HG02610 (cell line): Measurements from ENCODE around the gene TBC1D16.

Experiments used
- ATAC-seq: cut with Tn5 transposase; IDR thresholded peaks from one replicate; pipeline ENCODE4 v1.9.1; 2021; ENCODE audit warnings: mild to moderate bottlenecking, moderate library complexity; ENCODE audit not compliant: unreplicated experiment

Gene TBC1D16

GRCh38 chr17:80026359-80027042, 9.2 kb downstream of the TBC1D16 start:
- ATAC-seq = no peak

GRCh38 chr17:80025796-80026195, 9.9 kb downstream of the TBC1D16 start:
- no peak for ATAC-seq

- no peak for ATAC-seq
These were observed 10.5 kb downstream of the TBC1D16 start for GRCh38 chr17:80025140-80025539.

- no peak for ATAC-seq
These were observed 11.3 kb downstream of the TBC1D16 start for GRCh38 chr17:80024206-80024972.

- ATAC-seq = no peak
These were observed 12.0 kb downstream of the TBC1D16 start for GRCh38 chr17:80023481-80024205.

GRCh38 chr17:80021600-80021999, 14.1 kb downstream of the TBC1D16 start:
- no peak for ATAC-seq

GRCh38 chr17:80018917-80019651, 16.6 kb downstream of the TBC1D16 start:
- no peak for ATAC-seq

- ATAC-seq = no peak
These were observed 18.3 kb downstream of the TBC1D16 start for GRCh38 chr17:80017226-80018010.

- ATAC-seq = no peak
These were observed 22.6 kb downstream of the TBC1D16 start for GRCh38 chr17:80012765-80013741.

- no peak for ATAC-seq
These were observed 23.6 kb downstream of the TBC1D16 start for GRCh38 chr17:80011989-80012555.

GRCh38 chr17:80010283-80010858, 25.3 kb downstream of the TBC1D16 start:
- ATAC-seq = no peak

- no peak for ATAC-seq
These were observed 26.0 kb downstream of the TBC1D16 start for GRCh38 chr17:80009391-80010282.

- ATAC-seq = no peak
These were observed 26.8 kb downstream of the TBC1D16 start for GRCh38 chr17:80008848-80009247.

- no peak for ATAC-seq
These were observed 27.3 kb downstream of the TBC1D16 start for GRCh38 chr17:80008383-80008840.

- no peak for ATAC-seq
These were observed 27.7 kb downstream of the TBC1D16 start for GRCh38 chr17:80007939-80008338.

- no peak for ATAC-seq
These were observed 28.6 kb downstream of the TBC1D16 start for GRCh38 chr17:80006811-80007752.
